Measurements from ENCODE around the gene NFIA.

NFIA gene

DNA sequence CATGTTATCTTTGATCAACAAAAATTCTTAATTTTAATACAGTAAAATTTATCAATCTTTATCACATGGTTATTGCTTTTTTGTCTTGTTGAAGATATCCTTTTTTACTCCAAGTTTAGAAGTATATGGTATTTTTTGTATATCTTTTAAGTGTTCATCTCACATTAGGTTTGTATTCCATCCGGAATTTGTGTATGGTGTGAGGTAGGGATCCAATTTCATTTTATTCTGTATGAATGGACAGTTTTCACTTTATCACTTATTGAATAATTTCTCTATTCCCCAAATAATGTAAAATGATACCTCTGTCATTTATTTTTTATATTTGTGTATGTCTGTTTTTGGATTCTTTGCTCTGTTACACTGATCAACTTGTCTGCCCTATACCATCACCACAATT, 25.3 kb downstream of the NFIA start:
- H3K4me1 ChIP-seq (ENCODE audit: control insufficient read depth, insufficient read depth, low read length, poor library complexity, severe bottlenecking) = no peaks in the 10 kb centered on the region
- H3K27ac ChIP-seq (ENCODE audit: low read depth, low read length, severe bottlenecking) = no peak overlapping the region
- no peaks in the 10 kb centered on the region for H3K36me3 ChIP-seq (ENCODE audit: control insufficient read depth, insufficient read depth, low read length)
- no peaks in the 10 kb centered on the region for H3K9me3 ChIP-seq (ENCODE audit: control insufficient read depth, low read length)
- H3K4me3 ChIP-seq (ENCODE audit: extremely low read depth, insufficient read depth, low read length, poor library complexity, severe bottlenecking) = no peak overlapping the region
- no CpG with 5 or more reads among the region's 1 CpG for WGBS, 2 experiments (ENCODE audit: insufficient coverage in 2 of 2)

DNA sequence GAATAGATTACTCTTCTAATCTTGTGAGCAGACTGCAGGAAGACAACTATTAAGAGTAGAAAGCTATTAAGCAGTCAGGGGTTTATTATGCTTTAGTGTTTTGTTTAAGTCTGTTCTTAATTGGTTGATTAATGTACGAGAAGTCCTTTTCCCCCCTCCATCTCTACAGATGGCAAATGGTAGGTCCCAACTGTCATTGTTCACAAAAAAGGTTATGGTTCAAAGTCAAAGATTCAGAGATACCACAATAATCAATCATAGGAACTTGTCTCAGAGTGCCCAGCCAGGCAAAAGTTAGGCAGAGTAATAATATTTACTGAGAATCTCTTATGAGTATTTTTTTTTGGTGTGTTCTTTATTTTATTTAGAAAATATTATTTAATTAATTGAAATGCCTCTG, 26.8 kb downstream of the NFIA start:
- Histone ChIP-seq H3K9me3 (ENCODE audit: control insufficient read depth, low read length) (no peaks in the 10 kb centered on the region), H3K4me3 (ENCODE audit: extremely low read depth, insufficient read depth, low read length, poor library complexity, severe bottlenecking) (no peak overlapping the region), H3K4me1 (ENCODE audit: control insufficient read depth, insufficient read depth, low read length, poor library complexity, severe bottlenecking) (no peaks in the 10 kb centered on the region), H3K27ac (ENCODE audit: low read depth, low read length, severe bottlenecking) (no peak overlapping the region), H3K36me3 (ENCODE audit: control insufficient read depth, insufficient read depth, low read length) (no peaks in the 10 kb centered on the region)
- no CpG with 5 or more reads among the region's 1 CpG for WGBS, 2 experiments (ENCODE audit: insufficient coverage in 2 of 2)

DNA sequence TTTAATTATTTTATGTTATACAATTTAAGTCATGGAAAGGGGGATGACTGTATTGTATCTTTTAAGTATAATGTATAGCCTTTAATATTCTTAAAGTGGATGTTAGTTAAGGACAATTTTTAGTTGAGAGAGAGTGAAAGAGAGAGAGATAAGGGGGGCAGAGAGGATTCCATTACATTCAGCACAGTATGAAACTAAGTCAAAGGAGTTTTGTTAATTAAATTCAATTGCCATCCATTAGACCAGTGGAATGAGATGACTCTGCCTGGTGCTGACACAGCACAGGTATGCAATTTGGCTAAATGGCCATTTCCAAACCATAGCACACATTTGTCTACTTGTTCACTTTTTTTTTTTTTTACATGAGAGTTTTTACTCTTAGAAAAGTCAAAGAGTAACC, 27.5 kb downstream of the NFIA start:
- Histone ChIP-seq H3K27ac (ENCODE audit: low read depth, low read length, severe bottlenecking) (no peak overlapping the region), H3K36me3 (ENCODE audit: control insufficient read depth, insufficient read depth, low read length) (no peaks in the 10 kb centered on the region), H3K4me3 (ENCODE audit: extremely low read depth, insufficient read depth, low read length, poor library complexity, severe bottlenecking) (no peak overlapping the region), H3K4me1 (ENCODE audit: control insufficient read depth, insufficient read depth, low read length, poor library complexity, severe bottlenecking) (no peaks in the 10 kb centered on the region), H3K9me3 (ENCODE audit: control insufficient read depth, low read length) (no peaks in the 10 kb centered on the region)

DNA sequence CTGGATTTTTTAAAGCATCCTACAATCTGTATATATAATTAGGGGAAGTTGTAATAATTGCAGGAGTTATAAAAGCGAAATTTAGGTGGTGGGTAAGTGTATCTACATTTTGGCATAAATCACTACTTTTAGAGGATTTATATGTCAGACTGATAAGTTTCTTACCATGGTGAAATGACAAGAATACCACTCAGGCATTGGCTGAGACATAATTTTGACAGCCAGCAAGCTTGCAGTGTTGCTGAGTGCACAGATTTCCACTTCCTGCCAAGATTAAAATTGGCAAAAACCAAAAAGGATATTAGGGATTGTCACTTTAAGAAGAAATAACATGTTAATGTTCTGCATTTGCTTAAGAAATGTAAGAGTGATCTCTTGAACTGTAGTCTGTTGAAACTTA, 28.2 kb downstream of the NFIA start:
- no peak overlapping the region for H3K4me3 ChIP-seq (ENCODE audit: extremely low read depth, insufficient read depth, low read length, poor library complexity, severe bottlenecking)
- no peaks in the 10 kb centered on the region for H3K4me1 ChIP-seq (ENCODE audit: control insufficient read depth, insufficient read depth, low read length, poor library complexity, severe bottlenecking)
- no peaks in the 10 kb centered on the region for H3K36me3 ChIP-seq (ENCODE audit: control insufficient read depth, insufficient read depth, low read length)
- H3K9me3 ChIP-seq (ENCODE audit: control insufficient read depth, low read length) = no peaks in the 10 kb centered on the region
- no CpG with 5 or more reads among the region's 1 CpG for WGBS, 2 experiments (ENCODE audit: insufficient coverage in 2 of 2)
- no peak overlapping the region for H3K27ac ChIP-seq (ENCODE audit: low read depth, low read length, severe bottlenecking)

DNA sequence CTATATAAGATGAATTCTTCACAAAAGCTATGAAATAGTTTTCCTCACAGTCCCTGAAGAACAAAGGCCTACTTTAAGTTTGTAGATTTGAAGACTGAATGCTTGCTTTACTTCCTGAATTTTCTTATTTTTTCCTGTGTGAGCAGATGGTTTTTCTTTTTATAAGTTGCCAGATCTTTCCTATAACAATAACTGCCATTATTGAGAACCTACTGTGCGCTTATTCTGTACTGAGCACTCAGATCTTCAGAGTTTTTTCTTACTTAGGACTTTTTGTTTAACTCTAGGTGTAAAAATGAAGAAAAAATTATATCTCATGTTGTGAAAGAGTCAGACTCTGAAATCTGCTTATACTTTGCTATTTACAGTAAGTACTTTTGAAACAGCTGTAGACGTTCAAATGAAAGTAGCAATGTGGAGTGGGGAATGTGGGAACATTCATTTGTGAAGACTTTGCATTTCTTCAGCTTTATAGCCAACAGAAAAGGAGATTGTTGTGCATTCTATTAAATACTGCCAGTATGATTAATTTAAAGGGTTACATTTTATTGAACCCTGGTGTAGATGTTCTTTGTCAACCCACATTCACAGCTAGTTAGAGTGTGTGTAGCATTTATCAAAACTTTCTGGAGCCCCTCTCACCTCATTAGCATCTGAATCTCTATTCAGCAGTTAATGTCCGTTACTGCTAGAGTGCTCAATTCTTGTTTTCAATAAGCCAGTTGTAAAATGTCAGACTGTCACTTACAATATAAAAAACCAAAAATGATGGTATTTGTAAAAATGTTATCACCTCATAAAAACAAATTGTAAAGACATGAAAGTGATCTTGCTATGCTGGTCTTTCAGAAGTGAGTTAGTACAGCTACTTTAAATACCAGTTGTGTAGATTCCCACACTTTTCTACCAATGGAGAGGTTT, 29.0 kb downstream of the NFIA start:
- H3K36me3 ChIP-seq (ENCODE audit: control insufficient read depth, insufficient read depth, low read length) = no peaks in the 10 kb centered on the region
- no peak overlapping the region for H3K4me3 ChIP-seq (ENCODE audit: extremely low read depth, insufficient read depth, low read length, poor library complexity, severe bottlenecking)
- H3K27ac ChIP-seq (ENCODE audit: low read depth, low read length, severe bottlenecking) = no peak overlapping the region
- 25% methylated on average over 1 of the region's 3 CpGs; no CpG with 5 or more reads in 1 of the 2 experiments for WGBS, 2 experiments (ENCODE audit: insufficient coverage in 2 of 2)
- H3K4me1 ChIP-seq (ENCODE audit: control insufficient read depth, insufficient read depth, low read length, poor library complexity, severe bottlenecking) = no peaks in the 10 kb centered on the region
- no peaks in the 10 kb centered on the region for H3K9me3 ChIP-seq (ENCODE audit: control insufficient read depth, low read length)

DNA sequence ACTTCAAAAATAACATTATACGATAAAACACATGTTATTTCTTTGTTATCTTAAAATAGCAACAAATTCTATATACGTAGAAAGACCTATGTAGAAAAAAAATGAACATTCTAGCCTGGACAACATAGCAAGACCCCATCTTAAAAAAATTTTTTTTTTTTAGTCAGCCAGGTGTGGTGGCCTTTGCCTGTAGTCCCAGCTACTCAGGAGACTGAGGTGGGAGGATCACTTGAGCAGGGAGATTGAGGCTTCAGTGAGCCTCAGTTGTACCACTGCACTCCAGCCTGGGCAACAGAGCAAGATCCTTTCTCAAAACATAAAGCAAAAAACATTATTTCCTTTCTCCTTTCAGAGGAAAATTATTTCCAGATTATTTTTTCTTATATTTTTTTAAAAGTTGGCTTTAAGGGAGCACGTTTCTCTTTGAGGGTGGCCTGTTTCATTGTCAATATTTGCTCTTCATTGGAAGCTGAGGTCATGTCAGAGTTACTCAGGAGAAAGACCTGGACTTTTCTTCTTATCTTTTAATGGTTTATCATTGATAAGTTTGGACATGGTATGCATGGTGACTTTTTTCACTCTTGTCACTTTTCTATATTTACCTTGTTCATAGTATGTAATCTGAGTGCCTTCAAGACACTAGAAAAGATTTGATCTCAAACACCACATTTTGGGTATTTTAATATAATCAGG, 32.0 kb downstream of the NFIA start:
- Histone ChIP-seq H3K36me3 (ENCODE audit: control insufficient read depth, insufficient read depth, low read length) (no peaks in the 10 kb centered on the region), H3K4me1 (ENCODE audit: control insufficient read depth, insufficient read depth, low read length, poor library complexity, severe bottlenecking) (no peaks in the 10 kb centered on the region), H3K9me3 (ENCODE audit: control insufficient read depth, low read length) (no peaks in the 10 kb centered on the region), H3K27ac (ENCODE audit: low read depth, low read length, severe bottlenecking) (no peak overlapping the region), H3K4me3 (ENCODE audit: extremely low read depth, insufficient read depth, low read length, poor library complexity, severe bottlenecking) (no peak overlapping the region)
- WGBS, 2 experiments (ENCODE audit: insufficient coverage in 2 of 2) = no CpG with 5 or more reads among the region's 3 CpGs

DNA sequence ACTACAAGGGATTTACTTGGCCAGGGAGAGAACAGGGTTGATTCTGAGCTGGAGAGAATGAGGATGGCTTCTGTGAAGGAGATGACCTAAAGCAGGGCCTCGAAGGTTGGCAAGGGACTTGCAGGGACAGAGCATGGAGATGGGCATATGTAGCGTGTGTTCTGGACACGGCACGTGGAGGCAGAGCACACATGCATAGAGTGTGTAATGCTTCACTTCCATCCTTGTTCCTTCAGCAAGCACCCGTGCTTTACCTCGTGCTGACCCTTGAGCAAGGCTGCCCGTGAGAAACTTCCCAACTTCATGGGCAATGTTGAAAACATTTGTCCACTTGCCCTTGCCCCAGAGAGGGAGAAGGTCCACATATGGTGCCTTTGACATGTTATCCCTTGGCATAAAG, 33.1 kb downstream of the NFIA start:
- no peak overlapping the region for H3K27ac ChIP-seq (ENCODE audit: low read depth, low read length, severe bottlenecking)
- WGBS, 2 experiments (ENCODE audit: insufficient coverage in 2 of 2) = 96 to 97% methylated on average over 6 of the region's 7 CpGs
- no peaks in the 10 kb centered on the region for H3K4me1 ChIP-seq (ENCODE audit: control insufficient read depth, insufficient read depth, low read length, poor library complexity, severe bottlenecking)
- H3K9me3 ChIP-seq (ENCODE audit: control insufficient read depth, low read length) = no peaks in the 10 kb centered on the region
- no peaks in the 10 kb centered on the region for H3K36me3 ChIP-seq (ENCODE audit: control insufficient read depth, insufficient read depth, low read length)
- no peak overlapping the region for H3K4me3 ChIP-seq (ENCODE audit: extremely low read depth, insufficient read depth, low read length, poor library complexity, severe bottlenecking)

GRCh38 chr1:61116421-61116820, 34.1 kb downstream of the NFIA start:
- Histone ChIP-seq H3K4me3 (ENCODE audit: extremely low read depth, insufficient read depth, low read length, poor library complexity, severe bottlenecking) (no peak overlapping the region), H3K9me3 (ENCODE audit: control insufficient read depth, low read length) (no peaks in the 10 kb centered on the region), H3K4me1 (ENCODE audit: control insufficient read depth, insufficient read depth, low read length, poor library complexity, severe bottlenecking) (no peaks in the 10 kb centered on the region), H3K36me3 (ENCODE audit: control insufficient read depth, insufficient read depth, low read length) (no peaks in the 10 kb centered on the region), H3K27ac (ENCODE audit: low read depth, low read length, severe bottlenecking) (no peak overlapping the region)
- WGBS, 2 experiments (ENCODE audit: insufficient coverage in 2 of 2) = 70 to 96% methylated on average over 1 to 4 of the region's 6 CpGs

- Histone ChIP-seq H3K36me3 (ENCODE audit: control insufficient read depth, insufficient read depth, low read length) (no peaks in the 10 kb centered on the region), H3K27ac (ENCODE audit: low read depth, low read length, severe bottlenecking) (no peak overlapping the region), H3K9me3 (ENCODE audit: control insufficient read depth, low read length) (no peaks in the 10 kb centered on the region), H3K4me3 (ENCODE audit: extremely low read depth, insufficient read depth, low read length, poor library complexity, severe bottlenecking) (no peak overlapping the region), H3K4me1 (ENCODE audit: control insufficient read depth, insufficient read depth, low read length, poor library complexity, severe bottlenecking) (no peaks in the 10 kb centered on the region)
- 90% methylated on average over 2 of the region's 2 CpGs; no CpG with 5 or more reads in 1 of the 2 experiments for WGBS, 2 experiments (ENCODE audit: insufficient coverage in 2 of 2)
Observed at GRCh38 chr1:61117283-61117682, 34.9 kb downstream of the NFIA start.

DNA sequence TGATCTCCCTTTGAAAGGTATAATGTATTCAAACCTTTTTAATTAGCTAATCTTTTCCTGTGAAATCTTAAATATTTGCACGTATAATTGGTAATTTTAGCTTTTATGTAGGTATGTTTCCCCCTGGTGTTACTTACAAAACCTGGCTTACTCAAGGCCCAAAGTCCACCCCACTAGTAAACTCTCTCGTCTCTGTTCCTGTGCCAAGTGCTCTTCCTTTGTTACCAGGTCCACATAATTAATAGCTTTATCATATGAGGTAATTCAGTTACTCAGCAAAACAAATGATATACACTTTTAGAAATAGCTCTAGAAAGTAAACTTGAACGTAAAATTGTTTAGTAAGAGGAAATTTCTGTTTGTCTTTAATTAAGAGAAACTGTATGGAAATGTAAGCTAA, 36.7 kb downstream of the NFIA start:
- H3K4me1 ChIP-seq (ENCODE audit: control insufficient read depth, insufficient read depth, low read length, poor library complexity, severe bottlenecking) = no peaks in the 10 kb centered on the region
- WGBS, 2 experiments (ENCODE audit: insufficient coverage in 2 of 2) = 73 to 90% methylated on average over 1 to 2 of the region's 3 CpGs
- H3K36me3 ChIP-seq (ENCODE audit: control insufficient read depth, insufficient read depth, low read length) = no peaks in the 10 kb centered on the region
- no peaks in the 10 kb centered on the region for H3K9me3 ChIP-seq (ENCODE audit: control insufficient read depth, low read length)
- no peak overlapping the region for H3K27ac ChIP-seq (ENCODE audit: low read depth, low read length, severe bottlenecking)
- no peak overlapping the region for H3K4me3 ChIP-seq (ENCODE audit: extremely low read depth, insufficient read depth, low read length, poor library complexity, severe bottlenecking)

DNA sequence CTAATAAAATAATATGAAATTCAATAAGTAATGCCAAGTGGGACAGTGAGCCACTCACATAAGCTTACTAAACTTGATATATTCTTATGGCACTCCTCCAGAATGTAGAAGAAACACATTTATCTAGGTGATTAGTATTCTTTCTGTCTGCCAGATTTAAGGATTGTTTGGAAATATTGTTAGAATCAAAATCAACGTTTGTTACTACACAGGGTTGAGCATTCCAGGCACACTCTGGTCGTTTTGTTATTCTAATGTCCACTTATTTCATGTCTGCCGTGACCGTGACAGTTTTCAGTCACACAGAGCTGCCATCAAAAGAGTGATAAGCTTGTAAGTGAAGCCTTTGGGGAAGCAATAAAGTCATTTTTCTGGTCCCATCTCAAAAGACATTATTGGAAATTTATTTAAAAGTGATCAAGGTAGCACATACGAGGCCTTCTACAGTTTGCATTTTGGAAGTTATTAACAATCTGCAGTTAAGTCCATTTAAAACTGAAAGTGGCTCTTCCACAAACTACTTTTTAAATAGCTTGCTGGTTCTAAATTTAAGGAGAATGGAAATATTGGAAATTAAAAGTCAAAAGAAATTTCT, 38.0 kb downstream of the NFIA start:
- H3K4me1 ChIP-seq (ENCODE audit: control insufficient read depth, insufficient read depth, low read length, poor library complexity, severe bottlenecking) = no peaks in the 10 kb centered on the region
- no peak overlapping the region for H3K27ac ChIP-seq (ENCODE audit: low read depth, low read length, severe bottlenecking)
- WGBS, 2 experiments (ENCODE audit: insufficient coverage in 2 of 2) = 62 to 92% methylated on average over 4 of the region's 5 CpGs
- H3K4me3 ChIP-seq (ENCODE audit: extremely low read depth, insufficient read depth, low read length, poor library complexity, severe bottlenecking) = no peak overlapping the region
- H3K9me3 ChIP-seq (ENCODE audit: control insufficient read depth, low read length) = no peaks in the 10 kb centered on the region
- no peaks in the 10 kb centered on the region for H3K36me3 ChIP-seq (ENCODE audit: control insufficient read depth, insufficient read depth, low read length)

Data from mesodermal cell (in vitro differentiated cells).